HCT116 (cell line): ENCODE measurements around the gene CD99. TPM values are rescaled to one million over a fixed set of nuclear protein-coding genes. Genes with fewer than 3 reads are reported as not detected.

Experiments used
- ATAC-seq: fragments of 200-7000 bp; cut with Tn5 transposase; 2 replicates; pipeline ENCODE4 v1.9.1; 2020; ENCODE audit warnings: mild to moderate bottlenecking, moderate library complexity
- BruUV-seq: library from RNA; stranded (reverse); fragments of 400-500 nt; replicated peaks from 2 replicates; lab custom pipeline; 2021; lab: Mats Ljungman, UMichigan
- CTCF ChIA-PET: fragments of 300-600 bp; sonication (Branson Sonifier 250); formaldehyde crosslinking; loops from one replicate; lab custom pipeline; 2021; ENCODE audit warnings: antibody characterized with exemption; lab: Charles Lee
- POLR2A ChIA-PET: fragments of 300-600, 350-600 bp; sonication (Branson Sonifier 250); formaldehyde crosslinking; loops from one replicate; lab custom pipeline; 2021; ENCODE audit warnings: antibody characterized with exemption; lab: Charles Lee
- RAD21 ChIA-PET, 2 experiments: fragments of 300-600 bp; sonication (Branson Sonifier 250); formaldehyde crosslinking; loops; one replicate each; lab custom pipeline; 2023; ENCODE audit warnings: low total read pairs in 2 of 2; ENCODE audit not compliant: uncharacterized antibody in 2 of 2, unreplicated experiment in 2 of 2, low non-redundant PET in 1 of 2; lab: Charles Lee
- DNase-seq: peaks from one replicate; pipeline ENCODE4 v3.0.0-alpha.2; 2010; ENCODE audit warnings: low read depth, low spot score
- H2AFZ ChIP-seq: fragments of 200-600 bp; shearing (Covaris generic), sonication (generic); 2 replicates; pipeline ENCODE4 v1.6.1; 2017; ENCODE audit warnings: low read depth, mixed run types, mixed read lengths, antibody characterized with exemption, low read length; ENCODE audit not compliant: poor library complexity, severe bottlenecking
- H3K27ac ChIP-seq: 2 replicates; pipeline ENCODE4 v1.5.1; 2012; ENCODE audit warnings: low read depth, low read length
- H3K27me3 ChIP-seq: fragments of 200-600 bp; sonication (generic); 2 replicates; pipeline ENCODE4 v1.6.1; 2016; ENCODE audit warnings: mixed run types, low read length, mixed read lengths; ENCODE audit not compliant: insufficient read depth
- H3K36me3 ChIP-seq, 2 experiments: fragments of 200-500 bp in 1 of 2; fragments of 200-600 bp in 1 of 2; sonication (Bioruptor generic) in 1 of 2; sonication (generic) in 1 of 2; 2 replicates each; pipeline versions ENCODE4 v1.5.1 to v1.6.1; 2014 to 2016; ENCODE audit warnings: low read length in 2 of 2, inconsistent platforms in 1 of 2, mixed read lengths in 1 of 2, mixed run types in 1 of 2; ENCODE audit not compliant: insufficient read depth in 2 of 2, control insufficient read depth in 1 of 2
- H3K4me1 ChIP-seq, 2 experiments: fragments of 200-600 bp in 1 of 2; sonication (generic) in 1 of 2; 2 replicates each; pipeline versions ENCODE4 v1.5.1 to v1.6.1; 2012 to 2017; ENCODE audit warnings: low read length in 2 of 2, inconsistent platforms in 1 of 2, mild to moderate bottlenecking in 1 of 2, mixed read lengths in 1 of 2, mixed run types in 1 of 2, moderate library complexity in 1 of 2; ENCODE audit not compliant: insufficient read depth in 2 of 2, control insufficient read depth in 1 of 2
- H3K4me2 ChIP-seq: fragments of 200-600 bp; sonication (generic); 2 replicates; pipeline ENCODE4 v1.6.1; 2017; ENCODE audit warnings: mixed run types, low read length, mixed read lengths
- H3K4me3 ChIP-seq, 2 experiments: fragments of 200-600 bp in 1 of 2; sonication (generic) in 1 of 2; replicated peaks in 1 of 2; 2 replicates each; pipeline ENCODE4 v1.5.1; 2011 to 2016; ENCODE audit warnings: low read length in 2 of 2, control low read depth in 1 of 2, low read depth in 1 of 2, mild to moderate bottlenecking in 1 of 2, mixed read lengths in 1 of 2, mixed run types in 1 of 2
- H3K79me2 ChIP-seq: fragments of 200-600 bp; sonication (generic); 2 replicates; pipeline ENCODE4 v1.6.1; 2017; ENCODE audit warnings: mild to moderate bottlenecking, mixed run types, low read length, moderate library complexity, mixed read lengths; ENCODE audit not compliant: insufficient read depth
- H3K9ac ChIP-seq: fragments of 200-600 bp; sonication (generic); 2 replicates; pipeline ENCODE4 v1.6.1; 2016; ENCODE audit warnings: low read length, mixed read lengths
- H3K9me2 ChIP-seq: fragments of 200-600 bp; sonication (generic), shearing (Covaris generic); 2 replicates; pipeline ENCODE4 v1.6.1; 2017; ENCODE audit warnings: mixed run types, mild to moderate bottlenecking, moderate library complexity; ENCODE audit not compliant: insufficient read depth
- H3K9me3 ChIP-seq, 2 experiments: fragments of 200-500 bp in 1 of 2; fragments of 200-600 bp in 1 of 2; sonication (Bioruptor generic) in 1 of 2; sonication (generic) in 1 of 2; 2 replicates each; pipeline ENCODE4 v1.6.1; 2014 to 2017; ENCODE audit warnings: low read length in 2 of 2, mixed read lengths in 2 of 2, inconsistent platforms in 1 of 2, low read depth in 1 of 2, mild to moderate bottlenecking in 1 of 2, mixed run types in 1 of 2, moderate library complexity in 1 of 2; ENCODE audit not compliant: control insufficient read depth in 1 of 2, insufficient read depth in 1 of 2
- H4K20me1 ChIP-seq: fragments of 200-600 bp; sonication (generic), shearing (Covaris generic); 2 replicates; pipeline ENCODE4 v1.6.1; 2017; ENCODE audit warnings: mixed run types, mild to moderate bottlenecking, moderate library complexity; ENCODE audit not compliant: insufficient read depth
- ATF3 ChIP-seq: IDR thresholded peaks from 2 replicates; pipeline ENCODE4 v1.6.1; 2012
- CBX3 ChIP-seq: IDR thresholded peaks from 2 replicates; pipeline ENCODE4 v1.6.1; 2012; ENCODE audit warnings: low read depth
- EZH2 ChIP-seq: fragments of 200-600 bp; sonication (generic); IDR thresholded peaks from 2 replicates; pipeline ENCODE4 v1.6.1; 2017; ENCODE audit warnings: antibody characterized with exemption, mixed run types
- RAD21 ChIP-seq: IDR thresholded peaks from 2 replicates; pipeline ENCODE4 v1.6.1; 2012; ENCODE audit warnings: low read depth, mild to moderate bottlenecking
- REST ChIP-seq: IDR thresholded peaks from 2 replicates; pipeline ENCODE4 v1.6.1; 2012; ENCODE audit warnings: low read depth
- SP1 ChIP-seq: IDR thresholded peaks from 2 replicates; pipeline ENCODE4 v1.6.1; 2012; ENCODE audit warnings: low read depth
- SRF ChIP-seq: IDR thresholded peaks from 2 replicates; pipeline ENCODE4 v1.6.1; 2012; ENCODE audit warnings: low read depth
- ZNF274 ChIP-seq: fragments of 200-500 bp; sonication (Bioruptor generic); IDR thresholded peaks from 2 replicates; pipeline ENCODE4 v1.6.1; 2014; ENCODE audit warnings: mild to moderate bottlenecking, low read depth, low read length, inconsistent platforms
- intact Hi-C: fragments of 100-400 bp; cut with micrococcal nuclease; formaldehyde crosslinking; loops from 2 replicates; pipeline ENCODE4 v1.10.0; 2022
- total RNA-seq: library from RNA; stranded (reverse); gene quantifications from one replicate; pipeline ENCODE4 v1.2.1, GENCODE V29; 2021; ENCODE audit not compliant: unreplicated experiment

CD99 gene
- total RNA-seq, 1 experiment from 2014 or later = 59.6 TPM

GRCh38 chrX:2712428-2712827 lies 21.3 kb downstream of the CD99 start:
- Histone ChIP-seq H3K27ac (no peak overlapping the region), H3K27me3 (no peaks in the 10 kb centered on the region), H3K9me2 (no peaks in the 10 kb centered on the region), H3K4me2 (no peak overlapping the region), H3K4me3 (no peak overlapping the region), H3K9me3 (no peaks in the 10 kb centered on the region), H3K4me1 (peaks cover 7 to 32% of the 10 kb centered on the region in 2 experiments; a peak in 3 of 4 replicates), H3K9ac (no peak overlapping the region), H3K36me3 (no peaks in the 10 kb centered on the region), H2AFZ (no peak overlapping the region), H3K79me2 (peaks cover 17% of the 10 kb centered on the region; the same call in 1 of the 2 replicates), H4K20me1 (no peaks in the 10 kb centered on the region)
- ChIA-PET CTCF (no interaction called here), RAD21 (no interaction called here), POLR2A (no interaction called here)
- no peak for ATAC-seq
- intact Hi-C loops = no loop called here
- TF ChIP-seq ZNF274 (no peak), RAD21 (no peak), SP1 (no peak), SRF (no peak), EZH2 (no peak), REST (no peak), ATF3 (no peak), CBX3 (no peak)
- DNase-seq = no peak
- no TSS peak for BruUV-seq
